ENCODE measurements around the gene LTBP3. TPM values are rescaled to one million over a fixed set of nuclear protein-coding genes. Genes with fewer than 3 reads are reported as not detected.

LTBP3 gene
- total RNA-seq, 1 donor from 2014 or later: 1.7 TPM

- no peak for TF ChIP-seq CTCF (IDR thresholded peaks at IDR 0.05; ENCODE audit: unreplicated experiment)
- no peaks in the 10 kb centered on the region for H3K9me3 Mint-ChIP-seq (ENCODE audit: unreplicated experiment)
- H3K27ac Mint-ChIP-seq (ENCODE audit: unreplicated experiment): no peak overlapping the region
- H3K27me3 Mint-ChIP-seq (ENCODE audit: unreplicated experiment): peaks cover 17% of the 10 kb centered on the region
- H3K4me3 Mint-ChIP-seq (ENCODE audit: unreplicated experiment): no peak overlapping the region
- H3K4me1 Mint-ChIP-seq (ENCODE audit: unreplicated experiment): peaks cover 42% of the 10 kb centered on the region
- H3K36me3 Mint-ChIP-seq (ENCODE audit: low read depth, unreplicated experiment): peaks cover 29% of the 10 kb centered on the region
- no peak for DNase-seq (ENCODE audit: low spot score)
These were observed 55.9 kb downstream of the LTBP3 start for GRCh38 chr11:65502274-65502554.

- Mint-ChIP-seq H3K36me3 (ENCODE audit: low read depth, unreplicated experiment) (peaks cover 34% of the 10 kb centered on the region), H3K9me3 (ENCODE audit: unreplicated experiment) (no peaks in the 10 kb centered on the region), H3K27me3 (ENCODE audit: unreplicated experiment) (peaks cover 17% of the 10 kb centered on the region), H3K4me1 (ENCODE audit: unreplicated experiment) (peaks cover 46% of the 10 kb centered on the region), H3K4me3 (ENCODE audit: unreplicated experiment) (no peak overlapping the region), H3K27ac (ENCODE audit: unreplicated experiment) (no peak overlapping the region)
- no peak for DNase-seq (ENCODE audit: low spot score)
- no peak for TF ChIP-seq CTCF (IDR thresholded peaks at IDR 0.05; ENCODE audit: unreplicated experiment)
These were observed 56.5 kb downstream of the LTBP3 start for GRCh38 chr11:65501472-65502273.

- no peak overlapping the region for H3K27ac Mint-ChIP-seq (ENCODE audit: unreplicated experiment)
These were observed 57.0 kb downstream of the LTBP3 start for GRCh38 chr11:65501186-65501471.

GRCh38 chr11:65500387-65501185 lies 57.6 kb downstream of the LTBP3 start:
- no peak for DNase-seq (ENCODE audit: low spot score)
- Mint-ChIP-seq H3K4me3 (ENCODE audit: unreplicated experiment) (no peak overlapping the region), H3K36me3 (ENCODE audit: low read depth, unreplicated experiment) (peaks cover 25% of the 10 kb centered on the region), H3K27me3 (ENCODE audit: unreplicated experiment) (peaks cover 19% of the 10 kb centered on the region), H3K27ac (ENCODE audit: unreplicated experiment) (no peak overlapping the region), H3K9me3 (ENCODE audit: unreplicated experiment) (no peaks in the 10 kb centered on the region), H3K4me1 (ENCODE audit: unreplicated experiment) (peaks cover 42% of the 10 kb centered on the region)
- no peak for TF ChIP-seq CTCF (IDR thresholded peaks at IDR 0.05; ENCODE audit: unreplicated experiment)

More at GRCh38 chr11:65501186-65501471, 57.0 kb downstream of the LTBP3 start:
- Mint-ChIP-seq H3K27me3 (ENCODE audit: unreplicated experiment) (peaks cover 19% of the 10 kb centered on the region), H3K36me3 (ENCODE audit: low read depth, unreplicated experiment) (peaks cover 29% of the 10 kb centered on the region), H3K4me3 (ENCODE audit: unreplicated experiment) (no peak overlapping the region), H3K9me3 (ENCODE audit: unreplicated experiment) (no peaks in the 10 kb centered on the region), H3K4me1 (ENCODE audit: unreplicated experiment) (peaks cover 47% of the 10 kb centered on the region)
- no peak for TF ChIP-seq CTCF (IDR thresholded peaks at IDR 0.05; ENCODE audit: unreplicated experiment)
- DNase-seq (ENCODE audit: low spot score): no peak
